Endothelial cell of umbilical vein (primary cell): ENCODE measurements around the gene ARHGDIA. TPM values are rescaled to one million over a fixed set of nuclear protein-coding genes. Genes with fewer than 3 reads are reported as not detected.

Experiments
- BruUV-seq: library from RNA; stranded (reverse); fragments of 400-500 nt; replicated peaks from 2 replicates; lab custom pipeline; 2021; lab: Mats Ljungman, UMichigan
- CTCF ChIA-PET: fragments of 300-600, 350-600 bp; sonication (Branson Sonifier 250); formaldehyde crosslinking; loops from one replicate; lab custom pipeline; 2021; ENCODE audit warnings: antibody characterized with exemption, inconsistent platforms; lab: Charles Lee
- POLR2A ChIA-PET: fragments of 300-600, 350-600 bp; sonication (Branson Sonifier 250); formaldehyde crosslinking; loops from one replicate; lab custom pipeline; 2021; ENCODE audit warnings: antibody characterized with exemption, inconsistent platforms; lab: Charles Lee
- DNase-seq: peaks from one replicate; pipeline ENCODE4 v3.0.0-alpha.2; 2011; ENCODE audit warnings: low read depth, low spot score
- FAIRE-seq: peaks from 2 replicates; lab custom pipeline; 2011; peaks lifted over from hg19 to GRCh38; lab: Jason Lieb, UNC
- H2AFZ ChIP-seq: 2 replicates; pipeline ENCODE4 v1.6.0; 2012; ENCODE audit warnings: low read depth, low read length, control low read depth, inconsistent platforms
- H3K27ac ChIP-seq: 2 replicates; pipeline ENCODE4 v1.5.1; 2011; ENCODE audit warnings: low read depth, mild to moderate bottlenecking, control low read depth, low read length, moderate library complexity; ENCODE audit not compliant: insufficient read depth
- H3K27me3 ChIP-seq, 2 experiments: 2 replicates each; pipeline versions ENCODE4 v1.6.0 to v1.6.1; 2011; ENCODE audit warnings: low read length in 2 of 2, mixed read lengths in 1 of 2; ENCODE audit not compliant: control insufficient read depth in 2 of 2, insufficient read depth in 2 of 2
- H3K36me3 ChIP-seq, 2 experiments: 2 replicates in 1 of 2; 3 replicates in 1 of 2; pipeline ENCODE4 v1.5.1; 2011; ENCODE audit warnings: low read length in 2 of 2, mild to moderate bottlenecking in 1 of 2, moderate library complexity in 1 of 2; ENCODE audit not compliant: control insufficient read depth in 2 of 2, insufficient read depth in 2 of 2; ENCODE audit errors: extremely low read depth in 1 of 2
- H3K4me1 ChIP-seq: 3 replicates; pipeline ENCODE4 v1.5.1; 2011; ENCODE audit warnings: mild to moderate bottlenecking, low read length; ENCODE audit not compliant: control insufficient read depth, insufficient read depth; ENCODE audit errors: extremely low read depth
- H3K4me2 ChIP-seq: 2 replicates; pipeline ENCODE4 v1.6.1; 2011; ENCODE audit warnings: low read length, control low read depth, mixed read lengths; ENCODE audit not compliant: insufficient read depth
- H3K4me3 ChIP-seq, 3 experiments: fragments of 200-600 bp in 1 of 3; sonication (generic), shearing (Covaris generic) in 1 of 3; replicated peaks in 1 of 3; 2 replicates each; pipeline ENCODE4 v1.5.1; 2011 to 2016; ENCODE audit warnings: control low read depth in 3 of 3, low read length in 3 of 3, mild to moderate bottlenecking in 2 of 3, inconsistent platforms in 1 of 3, low read depth in 1 of 3, moderate library complexity in 1 of 3; ENCODE audit not compliant: insufficient read depth in 1 of 3
- H3K79me2 ChIP-seq: 2 replicates; pipeline ENCODE4 v1.6.0; 2012; ENCODE audit warnings: low read length, inconsistent platforms; ENCODE audit not compliant: control insufficient read depth, insufficient read depth
- H3K9ac ChIP-seq: replicated peaks from 2 replicates; pipeline ENCODE3; 2011; ENCODE audit warnings: low read length, control low read depth; ENCODE audit not compliant: insufficient read depth; ENCODE audit errors: extremely low read depth
- H3K9me1 ChIP-seq: replicated peaks from 3 replicates; pipeline ENCODE4 v1.6.0; 2011; ENCODE audit warnings: mild to moderate bottlenecking, low read length; ENCODE audit not compliant: control insufficient read depth, insufficient read depth; ENCODE audit errors: extremely low read depth
- H3K9me3 ChIP-seq: replicated peaks from 2 replicates; pipeline ENCODE4 v1.5.1; 2012; ENCODE audit warnings: low read length, inconsistent platforms; ENCODE audit not compliant: control insufficient read depth, insufficient read depth
- H4K20me1 ChIP-seq: replicated peaks from 2 replicates; pipeline ENCODE3; 2011; ENCODE audit warnings: mild to moderate bottlenecking, low read length; ENCODE audit not compliant: control insufficient read depth, insufficient read depth; ENCODE audit errors: extremely low read depth
- EZH2 ChIP-seq: IDR thresholded peaks from 2 replicates; pipeline ENCODE4 v1.6.1; 2012; ENCODE audit warnings: borderline replicate concordance, low read depth, mild to moderate bottlenecking, moderate library complexity, low read length, inconsistent platforms; ENCODE audit not compliant: severe bottlenecking
- MAX ChIP-seq: IDR thresholded peaks from 2 replicates; pipeline ENCODE4 v1.6.1; 2011; ENCODE audit not compliant: insufficient read depth, insufficient read length
- MYC ChIP-seq: IDR thresholded peaks from one replicate; pipeline ENCODE4 v1.6.1; 2011; ENCODE audit warnings: mild to moderate bottlenecking, low read depth, low read length
- dilution Hi-C: fragments of 300-500 bp; cut with MboI; formaldehyde crosslinking; loops from one replicate; pipeline ENCODE4 v1.15.0; 2019; ENCODE audit warnings: low sequenced_read_pairs; ENCODE audit not compliant: extremely low pct_ligation_motif_present
- intact Hi-C: fragments of 100-400 bp; cut with micrococcal nuclease; formaldehyde crosslinking; loops from one replicate; pipeline ENCODE4 v1.10.0; 2022
- polyA plus RNA-seq, 4 experiments: library from polyadenylated mRNA; depleted of rRNA in 3 of 4; stranded (reverse) in 3 of 4; unstranded in 1 of 4; fragments of >200 nt; gene quantifications; 2 replicates each; pipeline versions ENCODE4 v1.2.1 to v1.2.3, GENCODE V29; 2011 to 2012; ENCODE audit warnings: missing spikeins in 1 of 4
- total RNA-seq: library from RNA; stranded (reverse); gene quantifications from 2 replicates; pipeline ENCODE4 v1.2.3, GENCODE V29; 2021

The ARHGDIA gene
- total and polyA plus RNA-seq, 2 donors (not counting 3 experiments of a cell fraction or from before 2014, with no cell fraction given) = 358 to 645 TPM

GRCh38 chr17:81903415-81903831 is 32.3 kb upstream of the ARHGDIA start:
- H3K9ac ChIP-seq = no peak overlapping the region
- no peaks in the 10 kb centered on the region for H3K79me2 ChIP-seq
- no peaks in the 10 kb centered on the region for H3K9me1 ChIP-seq
- FAIRE-seq (no peak), DNase-seq (no peak)
- H3K9me3 ChIP-seq = no peaks in the 10 kb centered on the region
- intact Hi-C loops = no loop called here
- H4K20me1 ChIP-seq = no peaks in the 10 kb centered on the region
- no peak overlapping the region for H3K4me2 ChIP-seq
- no TSS peak for BruUV-seq
- peaks cover 3% of the 10 kb centered on the region for H3K4me1 ChIP-seq
- H3K27ac ChIP-seq = no peak overlapping the region
- peaks cover 2 to 5% of the 10 kb centered on the region in 2 experiments for H3K36me3 ChIP-seq
- no peak overlapping the region for H3K4me3 ChIP-seq
- CTCF ChIA-PET = interaction anchor here (1.7 kb wide), 1 partner anchor 10 kb away, joined by 4 read pairs; no protein-coding TSS in a partner anchor
- dilution Hi-C loops = no loop called here
- POLR2A ChIA-PET = no interaction called here
- no peak overlapping the region for H2AFZ ChIP-seq
- TF ChIP-seq MYC = no peak
- H3K27me3 ChIP-seq = no peaks in the 10 kb centered on the region

DNA sequence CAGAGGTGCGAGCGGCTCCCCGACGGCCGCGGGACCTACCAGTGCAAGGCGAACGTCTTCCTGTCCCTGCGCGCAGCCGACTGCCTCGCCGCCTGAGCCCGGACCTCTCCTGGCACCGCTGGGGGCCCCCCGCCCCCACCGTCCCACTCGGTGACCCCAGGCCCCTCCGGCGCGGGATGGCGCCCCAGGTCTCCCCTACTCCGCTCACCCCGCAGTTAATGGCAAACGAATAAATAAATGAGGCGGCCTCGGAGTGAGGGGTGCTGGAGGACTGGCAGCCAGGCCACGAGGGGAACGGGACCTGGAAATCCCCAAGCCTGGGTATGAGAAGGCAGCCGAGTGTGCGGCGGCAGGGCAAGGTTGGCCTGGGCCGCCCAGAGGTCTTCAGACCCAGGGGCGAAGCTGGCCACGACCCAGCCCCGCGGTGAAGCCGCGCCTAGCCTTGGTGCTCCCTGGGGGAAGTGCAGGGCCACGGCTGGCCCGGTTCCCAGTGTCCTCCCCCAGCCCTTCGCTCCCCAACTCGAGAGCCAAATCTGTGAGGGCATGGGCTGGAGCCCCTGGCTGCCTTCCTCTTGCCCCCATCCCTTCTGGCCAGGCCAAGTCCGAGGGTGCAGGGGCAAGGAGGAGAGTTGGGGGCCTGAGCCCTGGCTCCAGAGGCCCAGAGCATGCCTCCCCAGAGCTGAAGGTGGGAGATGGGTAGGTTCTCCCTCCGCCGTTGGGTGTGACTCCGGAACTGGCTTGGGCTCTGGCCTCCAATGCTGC is 31.7 kb upstream of the ARHGDIA start:
- FAIRE-seq = no peak
- peak; percentile 9 for TF ChIP-seq EZH2
- TF ChIP-seq MYC = no peak
- no peak for TF ChIP-seq MAX
- dilution Hi-C loops = no loop called here
- H3K9ac ChIP-seq = no peak overlapping the region
- H3K9me3 ChIP-seq = no peaks in the 10 kb centered on the region
- H3K4me3 ChIP-seq = no peak overlapping the region
- H3K9me1 ChIP-seq = no peaks in the 10 kb centered on the region
- BruUV-seq = no TSS peak
- H3K79me2 ChIP-seq = no peaks in the 10 kb centered on the region
- no peaks in the 10 kb centered on the region for H3K27me3 ChIP-seq
- H3K27ac ChIP-seq = no peak overlapping the region
- intact Hi-C loops = no loop called here
- no peak for DNase-seq
- ChIA-PET POLR2A (no interaction called here), CTCF (interaction anchor here (0.7 kb wide), 1 partner anchor 128 kb away, joined by 3 read pairs; no protein-coding TSS in a partner anchor)
- H3K36me3 ChIP-seq = peaks cover 2 to 8% of the 10 kb centered on the region in 2 experiments
- H4K20me1 ChIP-seq = no peaks in the 10 kb centered on the region
- peaks cover 3% of the 10 kb centered on the region for H3K4me1 ChIP-seq
- H2AFZ ChIP-seq = no peak overlapping the region
- no peak overlapping the region for H3K4me2 ChIP-seq
